Vagina (tissue), 2 donors: ENCODE measurements around the gene PCSK5.

ENCODE experiments used
- CTCF ChIP-seq, 3 experiments: fragments of 450-650 bp in 2 of 3; fragments of 200-600 bp in 1 of 3; sonication (generic) in 1 of 3; IDR thresholded peaks; one replicate each; pipeline ENCODE4 v1.5.1; 2017 to 2019; ENCODE audit warnings: antibody characterized with exemption in 3 of 3, mild to moderate bottlenecking in 2 of 3, moderate library complexity in 2 of 3
- POLR2A ChIP-seq, 2 donors: fragments of 450-650 bp; IDR thresholded peaks; one replicate each; pipeline ENCODE4 v1.6.1; 2017; ENCODE audit warnings: antibody characterized with exemption in 2 of 2, mild to moderate bottlenecking in 2 of 2, moderate library complexity in 2 of 2

GRCh38 chr9:75885652-75886051 is 4.8 kb upstream of the PCSK5 start:
- no peak for TF ChIP-seq CTCF (IDR thresholded peaks at IDR 0.05)
- TF ChIP-seq POLR2A (IDR thresholded peaks at IDR 0.05) = no peak
